Osteoblast (primary cell): ENCODE results near the gene GPC5. TPM values are rescaled to one million over a fixed set of nuclear protein-coding genes. Genes with fewer than 3 reads are reported as not detected.

Experiments used
- DNase-seq: peaks from one replicate; pipeline ENCODE4 v3.0.0; 2011; ENCODE audit warnings: low spot score, mixed read lengths; ENCODE audit not compliant: insufficient read length; ENCODE audit errors: missing footprints
- H2AFZ ChIP-seq: 2 replicates; pipeline ENCODE4 v1.6.0; 2011; ENCODE audit warnings: mild to moderate bottlenecking, low read length
- H3K27ac ChIP-seq: 2 replicates; pipeline ENCODE4 v1.5.1; 2011; ENCODE audit warnings: mild to moderate bottlenecking, low read depth, low read length, moderate library complexity
- H3K27me3 ChIP-seq: 2 replicates; pipeline ENCODE4 v1.6.0; 2012; ENCODE audit warnings: mild to moderate bottlenecking, control low read depth, inconsistent platforms, low read length, moderate library complexity; ENCODE audit not compliant: insufficient read depth
- H3K36me3 ChIP-seq: 2 replicates; pipeline ENCODE4 v1.5.1; 2011; ENCODE audit warnings: mild to moderate bottlenecking, low read length, control low read depth, moderate library complexity; ENCODE audit not compliant: insufficient read depth
- H3K4me1 ChIP-seq: 2 replicates; pipeline ENCODE4 v1.5.1; 2011; ENCODE audit warnings: mild to moderate bottlenecking, low read length, control low read depth, moderate library complexity; ENCODE audit not compliant: insufficient read depth
- H3K4me2 ChIP-seq: 2 replicates; pipeline ENCODE4 v1.6.0; 2011; ENCODE audit warnings: mild to moderate bottlenecking, low read length; ENCODE audit not compliant: insufficient read depth
- H3K4me3 ChIP-seq: fragments of 200-600 bp; sonication (generic); 3 replicates; pipeline ENCODE4 v1.5.1; 2012; ENCODE audit warnings: mild to moderate bottlenecking, low read length, inconsistent platforms; ENCODE audit not compliant: insufficient read depth
- H3K79me2 ChIP-seq: 2 replicates; pipeline ENCODE4 v1.6.0; 2012; ENCODE audit warnings: mild to moderate bottlenecking, low read length, control low read depth, inconsistent platforms; ENCODE audit not compliant: insufficient read depth
- H3K9me3 ChIP-seq: 2 replicates; pipeline ENCODE4 v1.5.1; 2011; ENCODE audit warnings: low read depth, low read length, control low read depth
- H4K20me1 ChIP-seq: 2 replicates; pipeline ENCODE4 v1.6.0; 2012; ENCODE audit warnings: mild to moderate bottlenecking, low read length, control low read depth; ENCODE audit not compliant: insufficient read depth
- CTCF ChIP-seq: IDR thresholded peaks from 2 replicates; pipeline ENCODE4 v1.5.1; 2011; ENCODE audit warnings: mild to moderate bottlenecking, low read depth, low read length, moderate library complexity; ENCODE audit errors: extremely low read depth
- total RNA-seq: library from RNA; depleted of rRNA; stranded (reverse); fragments of >200 nt; gene quantifications from 2 replicates; pipeline ENCODE4 v1.2.3, GENCODE V29; 2012

GPC5 gene
- total RNA-seq, 1 donor: 0.36 TPM

GRCh38 chr13:92657565-92657964 lies 1259.1 kb downstream of the GPC5 start:
- H3K9me3 ChIP-seq: no peaks in the 10 kb centered on the region
- H3K79me2 ChIP-seq: no peaks in the 10 kb centered on the region
- no peak for TF ChIP-seq CTCF
- no peaks in the 10 kb centered on the region for H3K27me3 ChIP-seq
- DNase-seq: no peak
- H3K27ac ChIP-seq: no peak overlapping the region
- H3K4me1 ChIP-seq: no peaks in the 10 kb centered on the region
- no peaks in the 10 kb centered on the region for H3K36me3 ChIP-seq
- no peak overlapping the region for H2AFZ ChIP-seq
- H3K4me3 ChIP-seq: no peak overlapping the region
- no peaks in the 10 kb centered on the region for H4K20me1 ChIP-seq
- H3K4me2 ChIP-seq: no peak overlapping the region

GRCh38 chr13:92658293-92658692 lies 1259.9 kb downstream of the GPC5 start:
- Histone ChIP-seq H3K4me2 (no peak overlapping the region), H3K79me2 (no peaks in the 10 kb centered on the region), H4K20me1 (no peaks in the 10 kb centered on the region), H3K27me3 (no peaks in the 10 kb centered on the region), H3K9me3 (no peaks in the 10 kb centered on the region), H3K27ac (no peak overlapping the region), H3K36me3 (no peaks in the 10 kb centered on the region), H2AFZ (no peak overlapping the region), H3K4me1 (no peaks in the 10 kb centered on the region), H3K4me3 (no peak overlapping the region)
- TF ChIP-seq CTCF: no peak
- no peak for DNase-seq

- no peak for DNase-seq
- no peak overlapping the region for H2AFZ ChIP-seq
- no peaks in the 10 kb centered on the region for H3K4me1 ChIP-seq
These were observed 1263.0 kb downstream of the GPC5 start for GRCh38 chr13:92661406-92661805.

GRCh38 chr13:92668157-92668556 lies 1269.7 kb downstream of the GPC5 start:
- TF ChIP-seq CTCF: no peak
- no peak overlapping the region for H3K4me3 ChIP-seq

More at GRCh38 chr13:92661406-92661805, 1263.0 kb downstream of the GPC5 start:
- H3K4me2 ChIP-seq: no peak overlapping the region
- no peaks in the 10 kb centered on the region for H3K9me3 ChIP-seq
- no peaks in the 10 kb centered on the region for H4K20me1 ChIP-seq
- no peaks in the 10 kb centered on the region for H3K79me2 ChIP-seq
- H3K4me3 ChIP-seq: no peak overlapping the region
- H3K27ac ChIP-seq: no peak overlapping the region
- no peaks in the 10 kb centered on the region for H3K27me3 ChIP-seq
- no peak for TF ChIP-seq CTCF
- H3K36me3 ChIP-seq: no peaks in the 10 kb centered on the region

More at GRCh38 chr13:92668157-92668556, 1269.7 kb downstream of the GPC5 start:
- DNase-seq: no peak
- H4K20me1 ChIP-seq: no peaks in the 10 kb centered on the region
- H3K27me3 ChIP-seq: no peaks in the 10 kb centered on the region
- H3K36me3 ChIP-seq: no peaks in the 10 kb centered on the region
- H3K4me1 ChIP-seq: no peaks in the 10 kb centered on the region
- no peaks in the 10 kb centered on the region for H3K79me2 ChIP-seq
- no peak overlapping the region for H3K27ac ChIP-seq
- H3K4me2 ChIP-seq: no peak overlapping the region
- H2AFZ ChIP-seq: no peak overlapping the region
- no peaks in the 10 kb centered on the region for H3K9me3 ChIP-seq
